Measurements from ENCODE around the gene PHACTR1. TPM values are rescaled to one million over a fixed set of nuclear protein-coding genes. Genes with fewer than 3 reads are reported as not detected.

Gene PHACTR1
- total RNA-seq, 5 donors from 2014 or later (not counting 1 experiment from before 2014, with no cell fraction given) = 0.63 to 2.6 (median 1.1) TPM

GRCh38 chr6:13081189-13081563, 364.6 kb downstream of the PHACTR1 start:
- Mint-ChIP-seq H3K4me3 (no peak overlapping the region), H3K27ac (no peak overlapping the region), H3K27me3 (peaks cover 9 to 17% of the 10 kb centered on the region in 2 donors), H3K9me3 (peaks cover 0 to under 1% (median 0%) of the 10 kb centered on the region in 3 donors), H3K4me1 (no peaks in the 10 kb centered on the region), H3K36me3 (no peaks in the 10 kb centered on the region)
- no peak overlapping the region for H3K27ac ChIP-seq (ENCODE audit: low read length)
- WGBS (ENCODE audit: insufficient coverage) = 100% methylated on average over 1 of the region's 4 CpGs
- no peak for ATAC-seq (replicated peaks in 1 of 4)
- H3K4me1 ChIP-seq (ENCODE audit: control insufficient read depth in 1 of 2, extremely low read depth in 1 of 2, insufficient read depth in 2 of 2, low read length in 2 of 2) = no peaks in the 10 kb centered on the region
- H3K27me3 ChIP-seq (replicated peaks in 1 of 2; ENCODE audit: control insufficient read depth in 2 of 2, extremely low read depth in 1 of 2, insufficient read depth in 2 of 2, low read length in 1 of 2) = no peaks in the 10 kb centered on the region
- no peak for DNase-seq
- no peak overlapping the region for H3K4me3 ChIP-seq (ENCODE audit: control insufficient read depth in 1 of 2, extremely low read depth in 1 of 2, low read length in 1 of 2)
- ChIA-PET POLR2A (no interaction called here), CTCF (no interaction called here)
- no peaks in the 10 kb centered on the region for H3K9me3 ChIP-seq
- no peaks in the 10 kb centered on the region for H3K36me3 ChIP-seq (ENCODE audit: control insufficient read depth in 2 of 2, extremely low read depth in 1 of 2, insufficient read depth in 1 of 2, low read length in 1 of 2)

- Histone ChIP-seq H3K27me3 (replicated peaks in 1 of 2; ENCODE audit: control insufficient read depth in 2 of 2, extremely low read depth in 1 of 2, insufficient read depth in 2 of 2, low read length in 1 of 2) (peaks cover 0 to 10% of the 10 kb centered on the region in 2 experiments), H3K4me1 (ENCODE audit: control insufficient read depth in 1 of 2, extremely low read depth in 1 of 2, insufficient read depth in 2 of 2, low read length in 2 of 2) (no peaks in the 10 kb centered on the region), H3K4me3 (ENCODE audit: control insufficient read depth in 1 of 2, extremely low read depth in 1 of 2, low read length in 1 of 2) (no peak overlapping the region), H3K36me3 (ENCODE audit: control insufficient read depth in 2 of 2, extremely low read depth in 1 of 2, insufficient read depth in 1 of 2, low read length in 1 of 2) (no peaks in the 10 kb centered on the region), H3K27ac (ENCODE audit: low read length) (no peak overlapping the region), H3K9me3 (no peaks in the 10 kb centered on the region)
- no peak for DNase-seq
- POLR2A ChIA-PET = no interaction called here
- Mint-ChIP-seq H3K4me3 (no peak overlapping the region), H3K4me1 (no peaks in the 10 kb centered on the region), H3K27me3 (peaks cover 3 to 6% of the 10 kb centered on the region in 2 donors), H3K36me3 (no peaks in the 10 kb centered on the region), H3K9me3 (peaks cover 0 to 5% (median 0%) of the 10 kb centered on the region in 3 donors), H3K27ac (no peak overlapping the region)
- CTCF ChIA-PET = no interaction called here
- peak in 1 of 4 experiments; percentile 23 for ATAC-seq (replicated peaks in 1 of 4)
- 88% methylated on average over 7 of the region's 7 CpGs for WGBS (ENCODE audit: insufficient coverage)
Measured at GRCh38 chr6:13089296-13089994, 372.9 kb downstream of the PHACTR1 start.

GRCh38 chr6:13091192-13091591, 374.6 kb downstream of the PHACTR1 start:
- ATAC-seq (replicated peaks in 1 of 4) = no peak

GRCh38 chr6:13094781-13095425, 378.3 kb downstream of the PHACTR1 start:
- H3K27ac Mint-ChIP-seq = no peak overlapping the region
- ATAC-seq (replicated peaks in 1 of 4) (no peak), DNase-seq (no peak)
- POLR2A ChIA-PET = no interaction called here
- H3K4me3 ChIP-seq (ENCODE audit: control insufficient read depth in 1 of 2, extremely low read depth in 1 of 2, low read length in 1 of 2) = no peak overlapping the region
- CTCF ChIA-PET = no interaction called here
- no peaks in the 10 kb centered on the region for H3K36me3 ChIP-seq (ENCODE audit: control insufficient read depth in 2 of 2, extremely low read depth in 1 of 2, insufficient read depth in 1 of 2, low read length in 1 of 2)
- no peaks in the 10 kb centered on the region for H3K4me1 Mint-ChIP-seq
- no peak overlapping the region for H3K4me3 Mint-ChIP-seq
- no peak overlapping the region for H3K27ac ChIP-seq (ENCODE audit: low read length)
- H3K36me3 Mint-ChIP-seq = no peaks in the 10 kb centered on the region
- 17% methylated on average over 1 of the region's 3 CpGs for WGBS (ENCODE audit: insufficient coverage)
- no peaks in the 10 kb centered on the region for H3K4me1 ChIP-seq (ENCODE audit: control insufficient read depth in 1 of 2, extremely low read depth in 1 of 2, insufficient read depth in 2 of 2, low read length in 2 of 2)
- no peaks in the 10 kb centered on the region for H3K9me3 ChIP-seq
- peaks cover 0 to 3% of the 10 kb centered on the region in 2 donors for H3K27me3 Mint-ChIP-seq
- no peaks in the 10 kb centered on the region for H3K9me3 Mint-ChIP-seq
- peaks cover 0 to 9% of the 10 kb centered on the region in 2 experiments for H3K27me3 ChIP-seq (replicated peaks in 1 of 2; ENCODE audit: control insufficient read depth in 2 of 2, extremely low read depth in 1 of 2, insufficient read depth in 2 of 2, low read length in 1 of 2)

More at GRCh38 chr6:13091192-13091591, 374.6 kb downstream of the PHACTR1 start:
- H3K4me1 ChIP-seq (ENCODE audit: control insufficient read depth in 1 of 2, extremely low read depth in 1 of 2, insufficient read depth in 2 of 2, low read length in 2 of 2) = no peaks in the 10 kb centered on the region
- no peak overlapping the region for H3K4me3 ChIP-seq (ENCODE audit: control insufficient read depth in 1 of 2, extremely low read depth in 1 of 2, low read length in 1 of 2)
- H3K27ac ChIP-seq (ENCODE audit: low read length) = no peak overlapping the region
- peaks cover 3 to 6% of the 10 kb centered on the region in 2 donors for H3K27me3 Mint-ChIP-seq
- H3K36me3 Mint-ChIP-seq = no peaks in the 10 kb centered on the region
- POLR2A ChIA-PET = no interaction called here
- H3K4me1 Mint-ChIP-seq = no peaks in the 10 kb centered on the region
- CTCF ChIA-PET = no interaction called here
- peaks cover 0 to 10% of the 10 kb centered on the region in 2 experiments for H3K27me3 ChIP-seq (replicated peaks in 1 of 2; ENCODE audit: control insufficient read depth in 2 of 2, extremely low read depth in 1 of 2, insufficient read depth in 2 of 2, low read length in 1 of 2)
- no peak overlapping the region for H3K27ac Mint-ChIP-seq
- peaks cover 0 to 5% (median 0%) of the 10 kb centered on the region in 3 donors for H3K9me3 Mint-ChIP-seq
- no peak for DNase-seq
- no peaks in the 10 kb centered on the region for H3K36me3 ChIP-seq (ENCODE audit: control insufficient read depth in 2 of 2, extremely low read depth in 1 of 2, insufficient read depth in 1 of 2, low read length in 1 of 2)
- WGBS (ENCODE audit: insufficient coverage) = 83% methylated on average over 3 of the region's 6 CpGs
- no peaks in the 10 kb centered on the region for H3K9me3 ChIP-seq
- no peak overlapping the region for H3K4me3 Mint-ChIP-seq

- ATAC-seq (replicated peaks in 1 of 4) (no peak), DNase-seq (no peak)
- Histone ChIP-seq H3K9me3 (no peaks in the 10 kb centered on the region), H3K27me3 (replicated peaks in 1 of 2; ENCODE audit: control insufficient read depth in 2 of 2, extremely low read depth in 1 of 2, insufficient read depth in 2 of 2, low read length in 1 of 2) (peaks cover 0 to 9% of the 10 kb centered on the region in 2 experiments), H3K4me3 (ENCODE audit: control insufficient read depth in 1 of 2, extremely low read depth in 1 of 2, low read length in 1 of 2) (no peak overlapping the region), H3K27ac (ENCODE audit: low read length) (no peak overlapping the region), H3K36me3 (ENCODE audit: control insufficient read depth in 2 of 2, extremely low read depth in 1 of 2, insufficient read depth in 1 of 2, low read length in 1 of 2) (no peaks in the 10 kb centered on the region), H3K4me1 (ENCODE audit: control insufficient read depth in 1 of 2, extremely low read depth in 1 of 2, insufficient read depth in 2 of 2, low read length in 2 of 2) (no peaks in the 10 kb centered on the region)
- Mint-ChIP-seq H3K9me3 (no peaks in the 10 kb centered on the region), H3K4me3 (no peak overlapping the region), H3K27ac (no peak overlapping the region), H3K27me3 (peaks cover 0 to 9% of the 10 kb centered on the region in 2 donors), H3K36me3 (no peaks in the 10 kb centered on the region), H3K4me1 (no peaks in the 10 kb centered on the region)
- ChIA-PET POLR2A (interaction anchor here in 1 of 2 donors (0.6 kb wide), 1 partner anchor 1876 kb away, joined by 4 read pairs; no protein-coding TSS in a partner anchor), CTCF (no interaction called here)
- no CpG with 5 or more reads among the region's 3 CpGs for WGBS (ENCODE audit: insufficient coverage)
Measured at GRCh38 chr6:13096084-13096483, 379.5 kb downstream of the PHACTR1 start.

GRCh38 chr6:13097454-13097853, 380.9 kb downstream of the PHACTR1 start:
- Histone ChIP-seq H3K27ac (ENCODE audit: low read length) (no peak overlapping the region), H3K36me3 (ENCODE audit: control insufficient read depth in 2 of 2, extremely low read depth in 1 of 2, insufficient read depth in 1 of 2, low read length in 1 of 2) (no peaks in the 10 kb centered on the region), H3K27me3 (replicated peaks in 1 of 2; ENCODE audit: control insufficient read depth in 2 of 2, extremely low read depth in 1 of 2, insufficient read depth in 2 of 2, low read length in 1 of 2) (peaks cover 0 to 7% of the 10 kb centered on the region in 2 experiments), H3K4me3 (ENCODE audit: control insufficient read depth in 1 of 2, extremely low read depth in 1 of 2, low read length in 1 of 2) (no peak overlapping the region), H3K4me1 (ENCODE audit: control insufficient read depth in 1 of 2, extremely low read depth in 1 of 2, insufficient read depth in 2 of 2, low read length in 2 of 2) (no peaks in the 10 kb centered on the region), H3K9me3 (no peaks in the 10 kb centered on the region)
- ChIA-PET CTCF (no interaction called here), POLR2A (no interaction called here)
- ATAC-seq (replicated peaks in 1 of 4) (no peak), DNase-seq (no peak)
- no peaks in the 10 kb centered on the region for H3K9me3 Mint-ChIP-seq
- no peak overlapping the region for H3K27ac Mint-ChIP-seq
- 80% methylated on average over 1 of the region's 1 CpG for WGBS (ENCODE audit: insufficient coverage)
- H3K4me1 Mint-ChIP-seq = no peaks in the 10 kb centered on the region
- no peak overlapping the region for H3K4me3 Mint-ChIP-seq
- H3K36me3 Mint-ChIP-seq = no peaks in the 10 kb centered on the region
- H3K27me3 Mint-ChIP-seq = peaks cover 0 to 13% of the 10 kb centered on the region in 2 donors
